K562 (cell line): Measurements from ENCODE around the gene MRPS10. TPM values are rescaled to one million over a fixed set of nuclear protein-coding genes. Genes with fewer than 3 reads are reported as not detected.

Source experiments
- ATAC-seq: fragments of 200-7000 bp; cut with Tn5 transposase; 3 replicates; pipeline ENCODE4 v1.9.1; 2020; ENCODE audit warnings: moderate library complexity
- BruUV-seq: library from RNA; stranded (reverse); fragments of 400-500 nt; replicated peaks from 2 replicates; lab custom pipeline; 2021; lab: Mats Ljungman, UMichigan
- CTCF ChIA-PET: fragments of 300-600 bp; formaldehyde crosslinking; extraction: SDS; loops from one replicate; lab custom pipeline; 2021; ENCODE audit warnings: low intra/inter-chr PET ratio; lab: Yijun Ruan, JAX
- POLR2A ChIA-PET: fragments of 300-600, 350-650 bp; sonication (Branson Sonifier 250); formaldehyde crosslinking; extraction: SDS; loops from one replicate; lab custom pipeline; 2021; ENCODE audit warnings: antibody characterized with exemption, inconsistent platforms; lab: Yijun Ruan, JAX
- DNase-seq, 4 experiments: peaks; one replicate each; pipeline versions ENCODE4 v3.0.0 to v3.0.0-alpha.2; 2011 to 2018; ENCODE audit warnings: low spot score in 3 of 4, mixed read lengths in 3 of 4; ENCODE audit errors: extremely low read depth in 1 of 4
- FAIRE-seq: peaks from 2 replicates; lab custom pipeline; 2011; peaks lifted over from hg19 to GRCh38; lab: Jason Lieb, UNC
- H2AFZ ChIP-seq: 2 replicates; pipeline ENCODE4 v1.6.0; 2011; ENCODE audit warnings: low read depth, low read length, control low read depth, inconsistent platforms
- H3K27ac ChIP-seq: fragments of 200-600 bp; 3 replicates; pipeline ENCODE4 v1.8.0; 2011; ENCODE audit warnings: low read depth, mild to moderate bottlenecking, control low read depth, inconsistent platforms, low read length, moderate library complexity, mixed read lengths; ENCODE audit errors: extremely low read depth
- H3K27me3 ChIP-seq, 2 experiments: fragments of 300-600 bp in 1 of 2; 2 replicates in 1 of 2; 3 replicates in 1 of 2; pipeline versions ENCODE4 v1.6.0 to v1.8.0; 2011; ENCODE audit warnings: inconsistent platforms in 2 of 2, low read length in 2 of 2, mild to moderate bottlenecking in 1 of 2, mixed read lengths in 1 of 2, moderate library complexity in 1 of 2; ENCODE audit not compliant: control insufficient read depth in 2 of 2, insufficient read depth in 2 of 2
- H3K36me3 ChIP-seq: fragments of 300-600 bp; 3 replicates; pipeline ENCODE4 v1.8.0; 2011; ENCODE audit warnings: mild to moderate bottlenecking, low read length, inconsistent platforms; ENCODE audit not compliant: control insufficient read depth, insufficient read depth
- H3K4me1 ChIP-seq, 2 experiments: fragments of 200-600 bp in 1 of 2; replicated peaks in 1 of 2; 2 replicates in 1 of 2; 3 replicates in 1 of 2; pipeline versions ENCODE4 v1.5.1 to v1.8.0; 2011; ENCODE audit warnings: inconsistent platforms in 2 of 2, low read length in 2 of 2, mild to moderate bottlenecking in 1 of 2, mixed read lengths in 1 of 2, moderate library complexity in 1 of 2; ENCODE audit not compliant: control insufficient read depth in 2 of 2, insufficient read depth in 2 of 2
- H3K4me2 ChIP-seq: 2 replicates; pipeline ENCODE4 v1.6.1; 2011; ENCODE audit warnings: low read length, control low read depth, inconsistent platforms, mixed read lengths; ENCODE audit not compliant: insufficient read depth
- H3K4me3 ChIP-seq: fragments of 200-600 bp; sonication (generic), shearing (Covaris generic); 2 replicates; pipeline ENCODE4 v1.5.1; 2016; ENCODE audit warnings: control low read depth, inconsistent platforms
- H3K79me2 ChIP-seq: fragments of 200-600 bp; 3 replicates; pipeline ENCODE4 v1.8.0; 2011; ENCODE audit warnings: low read length, inconsistent platforms; ENCODE audit not compliant: control insufficient read depth, insufficient read depth
- H3K9ac ChIP-seq, 2 experiments: 2 replicates each; pipeline versions ENCODE4 v1.6.0 to v1.6.1; 2011; ENCODE audit warnings: low read depth in 2 of 2, low read length in 2 of 2, control low read depth in 1 of 2, inconsistent platforms in 1 of 2, mild to moderate bottlenecking in 1 of 2, mixed read lengths in 1 of 2; ENCODE audit not compliant: insufficient read depth in 1 of 2
- H3K9me1 ChIP-seq: one replicate; pipeline ENCODE4 v1.6.0; 2011; ENCODE audit warnings: inconsistent platforms, mild to moderate bottlenecking, low read length, moderate library complexity; ENCODE audit not compliant: control insufficient read depth, insufficient read depth
- H3K9me3 ChIP-seq: replicated peaks from 2 replicates; pipeline ENCODE4 v1.5.1; 2011; ENCODE audit warnings: low read depth, low read length, inconsistent platforms; ENCODE audit not compliant: control insufficient read depth, insufficient read depth
- H4K20me1 ChIP-seq: replicated peaks from 2 replicates; pipeline ENCODE4 v1.6.1; 2011; ENCODE audit warnings: low read length, inconsistent platforms, mixed read lengths; ENCODE audit not compliant: control insufficient read depth, insufficient read depth
- ARID2 ChIP-seq: fragments of 450-650 bp; IDR thresholded peaks from 2 replicates; pipeline ENCODE4 v1.6.1; 2017; ENCODE audit warnings: antibody characterized with exemption, mild to moderate bottlenecking
- CC2D1A ChIP-seq: fragments of 450-650 bp; IDR thresholded peaks from 2 replicates; pipeline ENCODE4 v1.6.1; 2017; ENCODE audit warnings: mild to moderate bottlenecking
- CREM ChIP-seq: IDR thresholded peaks from 2 replicates; pipeline ENCODE4 v1.6.1; 2014; ENCODE audit warnings: antibody characterized with exemption, low read depth
- DIDO1 ChIP-seq: fragments of 450-650 bp; IDR thresholded peaks from 2 replicates; pipeline ENCODE4 v1.6.1; 2016; ENCODE audit warnings: low read depth, missing biosample characterization, missing genetic modification characterization
- GTF2A2 ChIP-seq: IDR thresholded peaks from 2 replicates; pipeline ENCODE4 v1.6.1; 2016; ENCODE audit warnings: mild to moderate bottlenecking, missing genetic modification characterization, missing compliant biosample characterization
- HNRNPK ChIP-seq: fragments of 200-400 bp; formaldehyde crosslinking; IDR thresholded peaks from one replicate; pipeline ENCODE4 v1.6.1; 2018; ENCODE audit warnings: mild to moderate bottlenecking, low read depth, low read length; ENCODE audit not compliant: poor library complexity, severe bottlenecking
- NCOR1 ChIP-seq: fragments of 450-650 bp; IDR thresholded peaks from 2 replicates; pipeline ENCODE4 v1.6.1; 2016; ENCODE audit warnings: mild to moderate bottlenecking, moderate library complexity
- RBM22 ChIP-seq: fragments of 200-400 bp; formaldehyde crosslinking; IDR thresholded peaks from 2 replicates; pipeline ENCODE4 v1.6.1; 2018; ENCODE audit warnings: low read length, low read depth; ENCODE audit not compliant: poor library complexity, severe bottlenecking
- SRSF9 ChIP-seq: fragments of 200-400 bp; formaldehyde crosslinking; IDR thresholded peaks from 2 replicates; pipeline ENCODE4 v1.6.1; 2017; ENCODE audit warnings: low read depth, low read length, borderline replicate concordance
- ZNF263 ChIP-seq: sonication (generic); formaldehyde crosslinking; IDR thresholded peaks from 2 replicates; pipeline ENCODE4 v1.8.0; 2022; ENCODE audit warnings: mild to moderate bottlenecking, missing genetic modification reagents, borderline replicate concordance
- ZNF384 ChIP-seq: IDR thresholded peaks from 2 replicates; pipeline ENCODE4 v1.6.1; 2012; ENCODE audit warnings: low read depth, low read length, improper control_type of control experiment
- ZNF780A ChIP-seq: fragments of 250-450 bp; sonication (Bioruptor Pico); IDR thresholded peaks from 2 replicates; pipeline ENCODE4 v1.5.0; 2021; ENCODE audit warnings: mild to moderate bottlenecking
- ZNF79 ChIP-seq: fragments of 250-450 bp; sonication (Bioruptor Pico); IDR thresholded peaks from 2 replicates; pipeline ENCODE4 v1.4.0; 2020; ENCODE audit warnings: low read depth, mild to moderate bottlenecking, moderate library complexity
- WGBS: fragments of 100-300 bp; shearing (Covaris generic); methylation state at CpG from one replicate; pipeline ENCODE4 v1.1.6; 2016; ENCODE audit warnings: low coverage, mixed read lengths; ENCODE audit not compliant: insufficient coverage; ENCODE audit errors: missing lambda C conversion rate; 5-methylcytosine and 5-hydroxymethylcytosine counted together
- in situ Hi-C: fragments of 300-500 bp; cut with MboI; formaldehyde crosslinking; loops from 4 replicates; pipeline ENCODE4 v1.15.0; 2018; ENCODE audit warnings: inconsistent platforms, mixed read lengths
- intact Hi-C: fragments of 100-400 bp; cut with micrococcal nuclease; formaldehyde crosslinking; loops from 2 replicates; pipeline ENCODE4 v1.14.2; 2022
- polyA plus RNA-seq, 8 experiments: library from polyadenylated mRNA; depleted of rRNA in 4 of 8; stranded (reverse) in 5 of 8; unstranded in 3 of 8; fragments of >200 nt; fragmentation: Nextera tagmentation in 2 of 8; fragmentation: Illumina TruSeq in 1 of 8; extraction: Ambion mirVana in 2 of 8; extraction: Trizol in 1 of 8; gene quantifications; 2 replicates each; pipeline versions ENCODE4 v1.2.1 to v1.2.3, GENCODE V29; 2011 to 2014; ENCODE audit warnings: inconsistent platforms in 1 of 8, missing spikeins in 1 of 8
- total RNA-seq, 7 experiments: library from RNA; depleted of rRNA in 6 of 7; stranded (reverse); fragments of >200 nt in 6 of 7; fragmentation: Illumina TruSeq in 2 of 7; extraction: Trizol in 2 of 7; gene quantifications; 2 replicates each; pipeline versions ENCODE4 v1.2.1 to v1.2.3, GENCODE V29; 2011 to 2021; ENCODE audit warnings: low replicate concordance in 1 of 7
- TF ChIP-seq, protein P1 (sequence below): fragments of 250-450 bp; sonication (Bioruptor Pico); IDR thresholded peaks from 2 replicates; pipeline ENCODE4 v1.8.0; 2021; ENCODE audit warnings: borderline replicate concordance, mild to moderate bottlenecking, moderate library complexity; ENCODE audit not compliant: poor library complexity, severe bottlenecking
- TF ChIP-seq, protein P2 (sequence below): fragments of 450-650 bp; formaldehyde crosslinking; IDR thresholded peaks from 2 replicates; pipeline ENCODE4 v1.4.0; 2022; ENCODE audit warnings: missing genetic modification characterization
- TF ChIP-seq, protein P3 (sequence below): sonication (generic); formaldehyde crosslinking; IDR thresholded peaks from 2 replicates; pipeline ENCODE4 v1.8.1; 2023; ENCODE audit warnings: mild to moderate bottlenecking, missing genetic modification reagents

MRPS10 gene
- total and polyA plus RNA-seq, 9 of the 15 experiments (the other 6 are each of a cell fraction or from before 2014, with no cell fraction given), result 48.6 to 166 (median 93.7) TPM

DNA sequence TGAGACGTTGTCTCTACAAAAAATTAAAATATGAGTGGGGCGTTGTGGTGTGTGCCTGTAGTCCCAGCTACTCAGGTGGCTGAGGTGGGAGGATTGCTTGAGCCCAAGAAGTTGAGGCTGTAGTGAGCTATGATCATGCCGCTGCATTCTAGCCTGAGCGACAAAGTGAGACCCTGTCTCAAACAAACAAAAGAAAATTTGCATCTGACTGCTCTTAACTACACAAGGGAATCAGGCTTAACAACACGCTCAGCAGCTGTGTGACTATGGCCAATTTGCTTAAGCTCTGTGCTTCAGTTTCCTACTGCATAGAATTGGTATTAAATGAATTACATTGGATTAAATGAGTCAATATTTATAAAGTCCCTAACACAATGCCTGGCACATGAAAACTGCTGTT is 24.3 kb upstream of the MRPS10 start:
- BruUV-seq, result no TSS peak
- POLR2A ChIA-PET, result interaction anchor here (1.0 kb wide), 1 partner anchor 9 kb away, joined by 4 read pairs; no protein-coding TSS in a partner anchor
- Histone ChIP-seq H3K27me3 (peaks cover 19 to 24% of the 10 kb centered on the region in 2 experiments), H2AFZ (no peak overlapping the region), H3K4me2 (no peak overlapping the region), H3K9me3 (no peaks in the 10 kb centered on the region), H3K36me3 (no peaks in the 10 kb centered on the region), H3K4me1 (no peaks in the 10 kb centered on the region), H3K79me2 (no peaks in the 10 kb centered on the region), H3K4me3 (no peak overlapping the region), H4K20me1 (no peaks in the 10 kb centered on the region), H3K27ac (no peak overlapping the region), H3K9ac (no peak overlapping the region), H3K9me1 (no peaks in the 10 kb centered on the region)
- TF ChIP-seq NCOR1 (no peak), CC2D1A (no peak), CREM (no peak), GTF2A2 (tag) (no peak), RBM22 (no peak), HNRNPK (no peak), SRSF9 (no peak), DIDO1 (no peak), ARID2 (no peak), ZNF780A (no peak), ZNF79 (no peak), ZNF263 (no peak), ZNF384 (no peak)
- TF ChIP-seq, protein P1, sequence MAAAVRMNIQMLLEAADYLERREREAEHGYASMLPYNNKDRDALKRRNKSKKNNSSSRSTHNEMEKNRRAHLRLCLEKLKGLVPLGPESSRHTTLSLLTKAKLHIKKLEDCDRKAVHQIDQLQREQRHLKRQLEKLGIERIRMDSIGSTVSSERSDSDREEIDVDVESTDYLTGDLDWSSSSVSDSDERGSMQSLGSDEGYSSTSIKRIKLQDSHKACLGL (CRISPR knock-in tag), result no peak
- TF ChIP-seq, protein P2, sequence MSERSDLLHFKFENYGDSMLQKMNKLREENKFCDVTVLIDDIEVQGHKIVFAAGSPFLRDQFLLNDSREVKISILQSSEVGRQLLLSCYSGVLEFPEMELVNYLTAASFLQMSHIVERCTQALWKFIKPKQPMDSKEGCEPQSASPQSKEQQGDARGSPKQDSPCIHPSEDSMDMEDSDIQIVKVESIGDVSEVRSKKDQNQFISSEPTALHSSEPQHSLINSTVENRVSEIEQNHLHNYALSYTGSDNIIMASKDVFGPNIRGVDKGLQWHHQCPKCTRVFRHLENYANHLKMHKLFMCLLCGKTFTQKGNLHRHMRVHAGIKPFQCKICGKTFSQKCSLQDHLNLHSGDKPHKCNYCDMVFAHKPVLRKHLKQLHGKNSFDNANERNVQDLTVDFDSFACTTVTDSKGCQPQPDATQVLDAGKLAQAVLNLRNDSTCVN, result no peak
- TF ChIP-seq, protein P3, sequence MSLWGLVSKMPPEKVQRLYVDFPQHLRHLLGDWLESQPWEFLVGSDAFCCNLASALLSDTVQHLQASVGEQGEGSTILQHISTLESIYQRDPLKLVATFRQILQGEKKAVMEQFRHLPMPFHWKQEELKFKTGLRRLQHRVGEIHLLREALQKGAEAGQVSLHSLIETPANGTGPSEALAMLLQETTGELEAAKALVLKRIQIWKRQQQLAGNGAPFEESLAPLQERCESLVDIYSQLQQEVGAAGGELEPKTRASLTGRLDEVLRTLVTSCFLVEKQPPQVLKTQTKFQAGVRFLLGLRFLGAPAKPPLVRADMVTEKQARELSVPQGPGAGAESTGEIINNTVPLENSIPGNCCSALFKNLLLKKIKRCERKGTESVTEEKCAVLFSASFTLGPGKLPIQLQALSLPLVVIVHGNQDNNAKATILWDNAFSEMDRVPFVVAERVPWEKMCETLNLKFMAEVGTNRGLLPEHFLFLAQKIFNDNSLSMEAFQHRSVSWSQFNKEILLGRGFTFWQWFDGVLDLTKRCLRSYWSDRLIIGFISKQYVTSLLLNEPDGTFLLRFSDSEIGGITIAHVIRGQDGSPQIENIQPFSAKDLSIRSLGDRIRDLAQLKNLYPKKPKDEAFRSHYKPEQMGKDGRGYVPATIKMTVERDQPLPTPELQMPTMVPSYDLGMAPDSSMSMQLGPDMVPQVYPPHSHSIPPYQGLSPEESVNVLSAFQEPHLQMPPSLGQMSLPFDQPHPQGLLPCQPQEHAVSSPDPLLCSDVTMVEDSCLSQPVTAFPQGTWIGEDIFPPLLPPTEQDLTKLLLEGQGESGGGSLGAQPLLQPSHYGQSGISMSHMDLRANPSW (CRISPR knock-in tag), result no peak
- in situ Hi-C loops (no loop called here), intact Hi-C loops (no loop called here)
- CTCF ChIA-PET, result no interaction called here
- WGBS, result 28% methylated on average over 5 of the region's 5 CpGs
- FAIRE-seq (no peak), ATAC-seq (no peak), DNase-seq (no peak)
